Stimulated activated CD4-positive, alpha-beta T cell treated with anti-CD3 and anti-CD28 coated beads, Interleukin-1b, Interleukin-23, amount 100 ng/mL, for 48 hours (primary cell): ENCODE measurements around the gene TMF1.

ENCODE experiments used
- DNase-seq: peaks from one replicate; pipeline ENCODE4 v3.0.0-alpha.2; 2020

Gene TMF1

DNA sequence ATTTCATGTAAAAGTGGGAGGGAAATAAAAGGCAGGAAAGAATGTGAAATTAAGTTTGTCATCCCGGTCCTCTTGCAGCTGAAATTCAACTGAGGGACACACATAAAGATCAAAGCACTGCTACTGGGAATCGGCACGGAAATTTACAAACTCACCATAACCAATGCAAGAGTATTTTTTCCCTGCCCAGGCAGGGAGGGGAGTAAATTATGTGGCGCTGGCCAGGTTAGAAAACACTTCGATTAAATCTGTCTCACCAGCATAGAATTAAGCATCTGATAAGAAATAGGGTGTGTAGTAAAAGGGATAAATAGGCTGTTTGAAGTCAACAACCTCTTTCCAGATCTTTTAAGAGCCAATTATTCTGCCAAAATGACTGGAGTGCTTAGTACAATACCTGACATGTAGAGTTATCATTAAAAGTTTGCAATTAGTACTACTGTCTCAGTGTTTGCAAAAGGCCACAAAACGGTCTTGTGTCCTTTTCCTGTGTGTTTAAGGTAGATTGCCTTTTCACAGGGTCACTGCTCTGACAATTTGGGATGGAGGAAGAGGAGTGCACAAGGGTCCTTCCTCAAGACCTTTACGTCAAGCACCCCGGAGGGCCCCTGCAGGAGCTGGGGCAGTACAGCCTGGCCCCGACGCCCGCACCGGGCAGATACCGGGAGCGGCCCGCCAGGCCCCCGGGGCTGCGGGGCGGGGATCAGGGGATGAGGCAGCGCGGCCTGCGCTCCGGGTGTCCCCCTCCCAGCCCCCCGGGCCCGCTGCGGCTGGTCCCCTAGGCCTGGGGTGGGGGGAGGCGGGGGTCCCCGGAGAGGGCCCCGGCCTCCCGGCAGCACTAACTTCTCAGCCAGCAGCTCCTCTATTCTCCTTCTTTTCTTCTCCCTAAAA is 27.4 kb upstream of the TMF1 start:
- DNase-seq, result no peak

DNA sequence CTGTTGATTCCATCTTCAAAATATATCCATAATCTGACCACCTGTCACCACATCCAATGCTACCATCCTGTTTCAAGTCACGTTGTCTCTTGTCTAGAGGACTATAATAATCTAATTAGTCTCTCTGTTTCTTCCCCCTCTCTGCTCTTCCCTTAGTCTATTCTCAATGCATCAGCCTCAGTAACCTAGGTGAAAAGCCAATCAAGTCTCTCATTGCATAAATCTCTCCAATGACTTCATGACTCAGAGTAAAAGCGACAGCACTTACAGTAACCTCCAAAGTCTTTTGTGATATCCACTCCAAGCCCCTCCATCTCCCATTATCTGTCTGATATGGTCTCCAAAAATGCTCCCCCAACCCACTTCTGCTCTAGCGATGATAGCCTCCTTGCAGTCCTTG is 20.8 kb upstream of the TMF1 start:
- DNase-seq, result no peak

DNA sequence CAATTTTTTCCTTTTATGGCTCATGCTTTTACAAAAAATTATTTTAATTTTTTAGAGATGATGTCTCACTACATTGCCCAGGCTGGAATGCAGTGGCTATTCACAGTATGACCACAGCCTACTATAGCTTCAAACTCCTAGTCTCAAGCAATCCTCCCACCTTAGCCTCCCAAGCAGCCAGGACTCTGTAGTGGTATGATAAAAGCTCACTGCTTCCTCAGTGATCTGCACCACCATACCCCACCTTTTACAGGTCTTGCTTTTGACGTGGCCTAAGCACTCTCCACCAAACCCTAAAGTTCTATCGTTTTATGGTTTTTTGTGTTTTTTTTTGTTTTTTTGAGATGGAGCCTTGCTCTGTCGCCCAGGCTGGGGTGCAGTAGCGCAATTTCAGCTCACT is 14.0 kb upstream of the TMF1 start:
- DNase-seq, result no peak

DNA sequence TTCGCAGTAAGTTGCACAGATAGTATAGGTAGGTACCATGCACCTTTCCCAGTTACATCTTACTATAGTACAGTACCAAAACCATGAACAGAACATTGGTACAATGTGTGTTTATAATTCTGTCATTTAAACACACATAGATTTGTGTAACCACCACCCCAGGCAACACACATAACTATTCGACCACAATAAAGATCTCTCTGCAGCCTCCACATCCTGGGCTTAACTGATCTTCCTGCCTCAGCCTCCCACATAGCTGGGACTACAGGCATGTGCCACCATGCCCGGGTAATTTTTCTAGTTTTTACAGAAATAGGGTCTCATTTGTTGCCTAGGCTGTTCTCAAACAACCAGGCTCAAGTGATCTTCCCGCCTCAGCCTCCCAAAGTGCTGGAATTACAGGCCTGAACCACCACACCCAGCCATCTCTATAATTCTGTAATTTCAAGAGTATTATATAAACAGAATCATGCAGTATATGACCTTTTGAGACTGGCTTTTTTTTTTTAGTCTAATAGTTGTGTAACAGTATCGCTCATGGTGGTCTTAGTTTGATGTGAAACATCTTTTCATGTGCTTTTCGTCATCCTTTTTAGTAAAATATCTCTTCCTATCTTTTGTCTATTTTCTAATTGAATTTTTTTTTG is 13.3 kb upstream of the TMF1 start:
- no peak for DNase-seq

DNA sequence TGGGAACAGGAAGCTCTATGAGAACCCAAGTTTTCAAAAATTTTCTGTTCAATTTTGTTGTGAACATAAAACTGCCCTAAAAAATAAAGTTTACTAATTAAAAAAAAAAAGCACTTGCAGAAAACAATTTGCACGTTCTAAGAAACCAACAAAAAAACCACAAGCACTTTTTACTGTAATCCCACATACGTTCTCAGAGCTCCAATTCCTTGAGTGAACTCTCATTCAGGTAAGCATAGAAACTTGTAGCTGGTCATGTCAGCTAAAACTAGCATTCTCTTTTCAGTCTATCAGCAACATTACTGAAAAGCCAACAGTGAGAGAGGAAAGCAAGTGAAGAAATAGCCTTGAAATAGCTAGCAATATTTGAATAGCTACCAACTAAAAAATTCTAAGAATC is 11.5 kb upstream of the TMF1 start:
- DNase-seq, result no peak

DNA sequence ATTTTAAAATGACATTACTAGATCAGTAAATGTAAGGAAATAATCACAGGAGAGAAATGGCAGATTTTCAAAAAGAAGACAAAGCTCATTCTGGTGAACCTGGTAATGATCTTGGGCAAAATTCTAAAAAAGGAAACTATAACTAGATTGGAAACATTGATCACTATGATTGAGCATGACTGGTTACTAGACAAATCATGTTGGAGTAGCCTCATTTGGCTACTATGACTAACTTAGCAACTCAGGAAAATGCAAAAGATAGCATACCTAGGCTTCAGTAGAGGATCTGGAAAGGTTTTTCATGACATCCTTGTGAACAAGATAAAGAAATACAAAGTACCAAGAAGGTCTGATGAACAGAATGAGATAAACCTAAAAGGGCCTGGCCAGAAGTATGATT is 7.6 kb upstream of the TMF1 start:
- DNase-seq, result no peak

DNA sequence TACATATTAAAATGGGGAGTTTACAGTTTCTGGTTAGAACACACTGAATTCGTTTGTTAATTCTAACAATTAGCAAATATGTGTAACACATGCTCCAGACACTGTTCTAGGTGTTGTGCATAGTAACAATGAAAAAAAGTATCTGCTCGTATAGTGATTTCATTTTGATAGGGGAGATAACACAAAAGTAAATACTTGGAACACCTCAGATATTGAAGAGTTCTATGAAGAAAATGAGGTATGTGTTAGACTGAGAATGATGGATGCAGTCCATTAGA is 6.8 kb upstream of the TMF1 start:
- no peak for DNase-seq

DNA sequence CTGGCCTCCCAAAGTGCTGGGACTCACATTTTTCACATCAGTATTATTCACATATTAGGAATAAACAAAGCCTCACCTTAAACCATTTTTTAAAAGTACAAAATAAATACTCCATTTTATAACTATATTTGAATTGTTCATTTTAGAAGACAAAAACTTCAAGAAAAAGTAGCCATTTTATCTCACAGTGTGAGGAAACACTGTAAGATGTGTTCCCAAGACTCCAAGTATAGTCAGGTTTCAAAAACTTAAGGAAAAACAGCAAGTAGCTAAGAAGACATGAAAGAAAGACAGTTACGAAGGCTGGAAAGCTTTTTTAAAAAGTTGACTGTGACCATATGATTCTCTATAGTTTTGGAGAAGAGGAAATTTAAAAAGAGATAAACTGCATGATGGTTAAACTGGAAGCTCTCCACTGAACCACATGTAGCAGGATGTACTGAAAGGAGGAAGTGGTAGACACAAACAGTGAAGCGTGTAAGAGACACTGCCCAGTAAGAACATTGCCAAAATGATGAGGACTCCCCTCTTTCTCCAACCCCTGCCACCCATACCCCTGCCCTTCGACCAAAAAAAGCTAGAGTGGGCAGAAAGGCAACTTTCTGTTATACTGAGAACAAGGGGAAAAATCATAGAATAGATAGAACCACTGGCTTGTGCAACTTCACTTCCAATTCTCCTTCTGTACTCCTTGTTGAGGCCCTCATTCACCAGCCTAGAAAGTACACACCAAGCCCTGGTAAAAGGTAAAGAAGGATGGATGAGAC is 6.2 kb upstream of the TMF1 start:
- DNase-seq, result no peak

DNA sequence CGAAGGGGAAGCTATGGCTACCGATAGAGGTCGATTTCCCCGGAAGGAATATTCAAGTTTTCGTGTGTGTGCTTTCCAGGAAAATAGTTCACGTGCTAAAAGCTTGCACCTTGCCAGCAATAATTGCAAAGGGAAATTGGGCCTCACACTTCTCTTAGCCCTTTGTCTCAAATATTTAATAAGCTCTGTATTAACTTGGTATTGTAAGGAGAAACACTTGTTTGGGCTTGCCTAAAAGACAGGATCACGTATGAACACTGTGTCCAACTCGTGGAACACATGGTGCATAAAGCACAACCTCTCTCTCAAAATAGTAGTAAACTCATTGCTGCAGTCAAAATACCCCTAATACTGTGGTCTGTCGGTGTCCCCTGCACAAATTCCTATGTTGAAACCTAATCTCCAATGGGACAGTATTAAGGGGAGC is 352 bp upstream of the TMF1 start:
- no peak for DNase-seq

DNA sequence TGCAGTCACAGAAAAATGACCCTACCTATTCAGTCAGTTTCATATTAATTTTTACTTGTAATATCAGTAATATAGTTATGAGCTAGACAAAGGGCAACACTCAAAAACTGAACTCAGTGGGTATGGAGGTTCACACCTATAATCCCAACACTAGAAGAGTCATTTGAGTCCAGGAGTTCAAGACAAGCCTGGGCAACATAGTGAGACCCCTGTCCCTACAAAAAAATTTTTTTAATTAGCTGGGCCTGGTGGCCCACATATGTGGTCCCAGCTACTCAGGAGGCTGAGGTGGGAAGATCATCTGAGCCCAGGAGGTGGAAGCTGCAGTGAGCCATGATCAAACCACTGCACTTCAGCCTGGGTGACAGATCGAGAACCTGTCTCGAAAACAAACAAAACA is 3.1 kb downstream of the TMF1 start:
- no peak for DNase-seq

DNA sequence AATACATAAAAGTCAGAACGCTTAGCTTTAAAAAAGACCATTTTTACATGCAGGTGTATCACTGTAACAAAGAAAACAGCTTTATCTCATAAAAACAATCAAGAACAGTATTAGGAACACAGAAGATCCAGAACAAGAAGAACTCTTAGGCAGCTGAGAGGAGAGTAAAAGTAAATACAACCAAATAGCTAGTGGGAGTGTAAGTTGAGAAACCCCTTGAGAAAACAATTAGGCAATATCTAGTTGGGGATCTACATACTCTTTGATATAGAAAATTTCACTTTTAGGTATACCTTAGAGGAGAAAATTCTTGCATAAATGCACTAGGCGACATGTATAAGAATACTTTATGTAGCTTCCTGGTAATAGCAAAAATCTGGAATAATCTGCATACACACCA is 7.5 kb downstream of the TMF1 start:
- no peak for DNase-seq

DNA sequence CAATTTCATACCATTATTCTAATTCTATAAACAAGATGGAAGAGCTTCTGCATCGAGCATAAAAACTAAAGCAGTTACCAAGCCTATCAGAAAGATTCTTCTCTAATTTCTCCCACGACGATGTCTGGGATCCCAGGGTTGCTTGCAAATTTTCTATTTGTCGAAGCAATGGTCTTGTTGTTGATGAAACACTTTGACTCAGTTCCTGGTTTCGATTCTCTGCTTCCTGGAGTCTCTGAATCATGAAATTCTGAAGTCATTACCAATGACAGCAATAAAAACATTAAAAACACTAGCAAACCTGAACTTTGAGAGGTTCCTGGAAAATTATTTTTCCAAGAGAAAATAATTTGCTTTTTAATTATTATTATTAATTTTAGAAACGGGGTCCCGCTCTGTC is 18.7 kb downstream of the TMF1 start:
- peak; percentile 15 for DNase-seq

DNA sequence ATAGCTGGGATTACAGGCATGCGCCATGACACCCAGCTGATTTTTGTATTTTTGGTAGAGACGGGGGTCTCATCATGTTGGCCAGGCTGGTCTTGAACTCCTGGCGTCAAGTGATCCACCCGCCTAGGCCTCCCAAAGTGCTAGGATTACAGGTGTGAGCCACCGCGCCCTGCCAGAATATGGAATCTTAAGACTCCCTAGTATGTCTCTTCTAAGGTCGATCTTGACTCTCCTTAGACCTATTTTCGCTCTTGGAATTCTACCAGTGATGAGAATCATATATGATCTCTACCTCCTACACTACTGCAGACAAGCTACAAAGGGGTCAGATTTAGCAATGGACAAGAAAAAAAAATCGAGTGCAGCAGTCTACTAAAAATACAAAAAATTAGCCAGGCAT is 19.4 kb downstream of the TMF1 start:
- DNase-seq, result no peak

DNA sequence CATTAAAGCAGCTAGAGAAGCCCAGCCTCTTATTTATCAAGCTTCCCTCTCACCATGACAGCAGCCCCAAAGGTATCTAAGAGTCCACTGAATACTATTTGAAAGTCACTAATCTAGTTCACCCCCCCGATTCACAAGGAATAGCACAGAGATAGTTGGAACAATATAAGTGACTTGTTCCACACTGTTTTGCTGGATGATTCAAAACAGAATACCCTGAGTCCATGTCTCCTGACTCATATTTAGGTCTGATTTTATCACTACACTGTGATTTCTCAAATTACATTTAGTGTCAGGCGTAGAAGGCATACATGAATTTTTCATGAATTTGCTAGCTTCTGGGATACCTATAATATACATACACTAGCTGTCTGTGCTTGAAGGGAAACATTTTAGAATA is 20.0 kb downstream of the TMF1 start:
- DNase-seq, result no peak

DNA sequence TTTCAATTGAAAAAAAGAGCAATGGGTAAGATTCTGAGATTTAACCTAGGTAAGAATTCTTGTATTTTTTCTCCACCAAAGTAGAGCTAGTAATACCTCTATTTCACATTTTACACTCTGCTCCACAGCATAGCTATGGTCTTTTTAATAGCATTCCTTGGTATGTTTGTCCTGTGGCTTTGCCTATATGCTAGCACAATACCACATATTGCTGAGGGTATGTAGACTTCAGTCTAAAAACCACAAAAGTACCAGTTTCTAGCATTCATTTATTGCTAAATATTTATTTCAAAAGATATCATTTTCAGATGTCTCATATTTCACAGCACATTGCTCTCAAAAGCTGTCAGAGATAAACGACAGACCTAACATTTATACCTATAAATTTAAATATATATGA is 20.5 kb downstream of the TMF1 start:
- no peak for DNase-seq

DNA sequence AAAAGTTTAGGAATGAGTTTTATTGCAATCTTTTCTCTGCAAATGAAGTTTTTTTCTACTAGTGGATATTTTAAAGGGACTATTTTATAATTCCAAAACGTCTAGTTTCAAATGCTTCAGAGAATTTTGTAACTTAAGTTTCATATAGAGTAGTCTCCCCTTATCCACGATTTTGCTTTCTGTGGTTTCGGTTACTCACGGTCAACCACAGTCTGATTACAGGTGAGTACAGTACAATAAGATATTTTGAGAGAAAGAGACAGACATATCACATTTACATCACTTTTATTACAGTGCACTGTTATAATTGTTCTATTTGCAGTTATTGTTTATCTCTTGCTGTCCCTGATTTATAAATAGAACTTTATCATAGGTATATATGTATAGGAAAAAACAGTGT is 31.3 kb downstream of the TMF1 start:
- DNase-seq, result no peak

DNA sequence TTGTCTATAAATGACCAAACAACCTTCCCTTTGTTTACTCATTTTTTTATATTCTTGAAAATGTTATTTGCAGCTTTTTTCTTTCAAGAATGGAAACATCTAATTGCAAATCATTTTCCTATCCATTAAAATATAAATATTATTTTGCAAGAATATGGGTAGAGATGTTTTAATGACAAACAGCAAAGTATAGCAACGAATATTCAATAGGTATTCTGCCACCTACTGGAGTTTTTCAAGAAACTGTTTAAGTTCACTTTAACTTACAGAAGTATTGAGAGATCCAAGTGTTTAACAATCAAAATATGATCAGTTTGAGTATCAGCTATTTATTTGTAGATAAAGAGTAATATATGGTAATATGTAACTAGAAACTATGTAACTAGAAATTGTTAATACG is 31.7 kb downstream of the TMF1 start:
- no peak for DNase-seq

DNA sequence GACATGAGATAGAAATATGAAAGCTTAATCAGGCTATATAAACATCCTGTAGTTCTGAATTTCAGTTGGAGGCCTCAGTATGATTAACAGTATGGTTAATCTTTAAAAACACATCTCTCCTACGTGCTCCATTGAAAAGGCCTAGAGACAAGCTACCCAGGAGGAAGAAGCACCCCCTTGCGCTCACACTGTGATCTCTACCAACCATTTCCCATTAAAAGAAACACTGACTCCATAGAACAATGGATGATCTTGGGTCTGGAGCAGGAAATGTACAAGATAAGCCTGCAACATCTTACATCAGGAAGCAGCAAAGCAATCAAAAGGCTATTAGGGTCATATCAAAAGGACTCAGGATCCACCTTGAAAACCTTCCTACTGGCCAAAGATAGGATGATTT is 35.2 kb downstream of the TMF1 start:
- no peak for DNase-seq

DNA sequence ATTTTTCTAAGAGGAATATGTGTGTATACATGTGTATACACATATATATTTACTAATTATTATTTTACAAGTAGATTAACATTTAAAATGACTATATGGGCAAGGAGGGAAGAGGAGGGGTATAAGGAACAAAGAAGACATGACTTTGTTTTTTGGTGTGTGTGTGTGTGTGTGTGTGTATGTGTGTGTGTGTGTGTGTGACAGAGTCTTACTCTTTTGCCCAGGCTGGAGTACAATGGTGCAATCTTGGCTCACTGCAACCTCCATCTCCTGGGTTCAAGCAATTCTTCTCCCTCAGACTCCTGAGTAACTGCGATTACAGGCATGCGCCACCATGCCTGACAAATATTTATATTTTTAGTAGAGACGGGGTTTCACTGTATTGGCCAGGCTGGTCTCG is 36.0 kb downstream of the TMF1 start:
- no peak for DNase-seq

DNA sequence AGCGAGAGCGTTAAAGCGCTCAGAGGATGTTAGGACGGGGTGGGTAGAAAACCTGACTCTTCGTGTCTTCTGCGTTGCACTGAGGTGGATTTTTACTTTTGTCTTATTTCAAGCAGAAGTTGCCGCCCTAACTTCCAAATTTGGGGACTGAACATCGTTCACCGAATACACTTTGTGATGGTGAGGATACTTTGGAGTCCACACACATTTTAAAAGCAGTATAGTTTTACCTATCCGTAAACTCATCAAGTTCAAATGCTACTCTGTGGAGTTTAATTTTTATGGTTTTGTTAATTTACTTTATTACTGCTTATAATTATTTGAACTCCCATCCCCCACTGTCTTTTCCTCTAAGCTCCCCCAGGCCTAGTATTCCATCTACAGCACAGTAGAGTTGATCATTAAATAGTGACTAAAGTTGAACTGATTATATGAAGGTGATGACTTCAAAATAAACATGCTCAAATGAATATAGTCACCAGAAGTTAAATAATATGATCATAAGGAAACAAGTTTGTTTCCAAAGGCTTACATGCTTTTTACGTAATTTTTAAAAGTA is 38.0 kb downstream of the TMF1 start:
- DNase-seq, result no peak

DNA sequence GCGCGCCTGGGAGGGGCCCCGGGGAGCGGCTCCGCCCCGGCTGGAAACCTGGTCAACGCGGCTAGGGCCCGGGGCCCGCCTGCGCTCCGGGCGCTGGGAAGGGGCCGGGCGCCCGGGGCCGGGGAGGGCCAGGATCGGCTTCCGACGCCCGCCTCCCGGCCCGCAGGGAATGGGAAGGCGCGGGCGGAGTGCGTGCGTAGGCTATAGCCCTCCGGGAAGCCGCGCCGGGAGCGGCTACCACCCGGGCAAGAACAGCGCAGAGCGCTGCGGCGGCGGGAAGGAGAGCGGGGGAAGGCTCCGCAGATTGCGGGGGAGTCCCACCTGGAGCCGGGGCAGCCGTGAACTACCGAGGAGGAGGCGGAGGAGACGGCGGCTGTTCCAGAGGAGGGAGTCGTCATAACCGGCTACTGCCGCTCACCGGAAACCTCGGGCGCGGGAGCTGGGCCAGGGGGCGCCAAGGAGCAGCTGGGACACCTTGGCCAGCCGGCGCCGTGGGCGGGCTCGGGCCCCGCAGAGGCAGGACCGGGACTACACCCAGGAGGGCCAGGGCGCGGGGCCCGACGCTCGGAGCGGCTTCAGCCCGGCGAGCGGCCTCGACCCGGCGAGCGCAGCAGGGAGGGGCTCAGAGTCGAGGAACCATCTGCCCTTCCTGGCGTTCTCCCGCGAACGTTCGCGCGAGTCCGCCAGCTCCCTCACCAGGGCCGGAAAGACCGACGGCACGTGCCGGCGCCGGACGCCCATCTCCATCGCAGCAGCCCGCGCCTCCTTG is 38.7 kb downstream of the TMF1 start, which contains the start of gene EOGT:
Gene EOGT (minus strand): TSS at position 432 of the 769 bp plus-strand sequence. CDS start 3,838 bp downstream, outside the sequence.
- peak; percentile 79 for DNase-seq

DNA sequence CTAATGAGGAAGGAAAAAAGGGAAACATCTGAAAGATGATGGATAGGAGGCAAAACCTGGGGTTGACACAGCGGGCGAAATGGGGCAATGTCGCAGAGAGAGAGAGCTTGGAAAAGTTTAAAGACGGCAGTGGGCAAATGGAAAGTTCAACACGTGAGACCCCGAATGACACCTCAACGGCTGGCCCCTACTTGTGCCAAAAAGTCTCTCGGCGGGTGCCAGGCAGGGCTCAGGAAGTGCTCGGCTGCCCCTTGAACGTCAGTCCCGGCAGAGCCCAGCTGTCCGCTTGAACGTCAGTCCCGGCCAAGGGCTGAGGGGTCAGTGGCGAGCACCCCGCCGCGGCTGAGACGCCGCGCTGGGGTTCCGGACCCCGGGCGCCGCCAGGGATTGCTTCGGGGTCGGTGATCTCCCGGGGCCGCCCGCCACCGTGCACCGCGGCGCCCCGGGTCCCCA is 39.3 kb downstream of the TMF1 start:
- no peak for DNase-seq
